ENCODE results near the gene SOX10. TPM values are rescaled to one million over a fixed set of nuclear protein-coding genes. Genes with fewer than 3 reads are reported as not detected.

Gene SOX10
- total RNA-seq, 1 donor from 2014 or later = 4.2 TPM

DNA sequence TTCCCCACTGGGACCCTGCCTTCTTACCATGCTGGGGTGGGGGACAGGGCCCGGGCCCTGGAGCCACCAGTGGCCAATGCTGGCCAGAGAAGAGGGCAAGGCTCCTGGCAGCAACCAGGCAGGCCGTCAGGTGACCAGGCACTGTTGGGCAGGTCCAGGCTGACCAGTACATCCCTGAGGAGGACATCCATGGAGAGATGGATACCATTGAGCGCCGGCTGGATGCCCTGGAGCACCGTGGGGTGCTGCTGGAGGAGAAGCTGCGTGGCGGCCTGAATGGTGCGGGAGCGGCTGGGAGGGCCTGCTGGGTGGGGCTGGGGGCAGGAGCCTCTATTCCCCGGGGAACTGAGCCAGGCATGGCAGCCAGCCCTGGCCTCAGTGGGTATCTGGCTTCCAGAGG is 52.0 kb downstream of the SOX10 start:
- Histone ChIP-seq H3K27me3 (ENCODE audit: control insufficient read depth in 3 of 3, insufficient read depth in 3 of 3, low read length in 3 of 3) (no peaks in the 10 kb centered on the region), H3K9me3 (ENCODE audit: control insufficient read depth in 3 of 3, low read length in 3 of 3) (no peaks in the 10 kb centered on the region), H3K27ac (ENCODE audit: low read depth, low read length) (no peak overlapping the region), H3K4me3 (ENCODE audit: low read length in 3 of 3) (no peak overlapping the region), H3K4me1 (ENCODE audit: control insufficient read depth in 3 of 3, insufficient read depth in 3 of 3, low read length in 3 of 3) (peaks cover 8 to 14% (median 12%) of the 10 kb centered on the region in 3 donors), H3K9ac (ENCODE audit: low read depth in 1 of 3, low read length in 3 of 3) (no peak overlapping the region), H3K36me3 (ENCODE audit: control insufficient read depth in 3 of 3, insufficient read depth in 3 of 3, low read length in 3 of 3) (peaks cover 9 to 24% (median 17%) of the 10 kb centered on the region in 3 donors)

DNA sequence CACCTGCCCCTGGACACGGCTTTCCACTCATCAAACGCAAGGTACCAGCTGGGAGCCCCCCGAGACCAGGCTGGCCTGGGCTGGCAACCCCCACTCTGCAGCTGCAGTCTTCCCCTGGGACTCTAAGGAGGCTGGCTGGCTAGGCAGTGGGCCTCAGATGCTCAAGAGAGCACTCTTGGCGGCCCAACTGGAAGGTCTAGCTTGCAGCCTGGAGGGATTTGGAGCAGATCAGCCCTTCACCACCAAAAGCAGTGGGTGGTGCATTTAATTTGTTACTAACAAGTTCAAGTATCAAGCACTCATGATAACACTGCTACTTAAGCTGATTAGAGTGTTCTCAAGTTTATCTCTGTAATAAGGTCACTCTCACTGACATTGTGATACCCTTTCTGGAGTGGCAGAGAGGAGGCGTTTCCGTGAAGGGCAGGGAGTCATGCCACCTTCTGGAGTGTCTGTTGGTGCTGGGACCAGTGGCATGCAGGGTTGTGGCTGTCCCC is 52.4 kb downstream of the SOX10 start:
- Histone ChIP-seq H3K4me1 (ENCODE audit: control insufficient read depth in 3 of 3, insufficient read depth in 3 of 3, low read length in 3 of 3) (peaks cover 8 to 14% (median 12%) of the 10 kb centered on the region in 3 donors), H3K27me3 (ENCODE audit: control insufficient read depth in 3 of 3, insufficient read depth in 3 of 3, low read length in 3 of 3) (no peaks in the 10 kb centered on the region), H3K27ac (ENCODE audit: low read depth, low read length) (no peak overlapping the region), H3K9me3 (ENCODE audit: control insufficient read depth in 3 of 3, low read length in 3 of 3) (no peaks in the 10 kb centered on the region), H3K36me3 (ENCODE audit: control insufficient read depth in 3 of 3, insufficient read depth in 3 of 3, low read length in 3 of 3) (peaks cover 8 to 28% (median 21%) of the 10 kb centered on the region in 3 donors), H3K9ac (ENCODE audit: low read depth in 1 of 3, low read length in 3 of 3) (no peak overlapping the region), H3K4me3 (ENCODE audit: low read length in 3 of 3) (no peak overlapping the region)

DNA sequence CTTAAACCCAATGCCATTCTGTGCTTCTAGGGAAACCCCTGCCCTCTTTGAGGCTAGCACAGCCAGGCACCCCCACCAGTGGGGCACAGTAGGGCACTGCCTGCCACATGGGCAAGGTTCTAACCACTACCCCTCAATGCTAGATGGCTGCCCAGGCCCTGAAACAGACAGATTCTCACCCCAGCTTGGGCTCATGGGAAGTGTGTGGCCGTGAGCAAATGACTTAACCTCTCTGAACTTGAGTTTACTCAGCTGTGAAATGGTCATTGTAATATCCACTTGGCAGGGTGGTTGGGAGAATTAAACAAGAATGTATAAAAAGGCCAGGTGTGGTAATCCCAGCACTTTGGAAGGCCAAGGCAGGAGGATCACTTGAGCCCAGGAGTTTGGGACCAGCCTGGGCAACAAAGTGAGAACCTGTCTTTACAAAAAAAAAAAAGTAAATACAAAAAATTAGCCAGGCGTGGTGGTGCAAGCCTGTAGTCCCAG is 53.4 kb downstream of the SOX10 start:
- Histone ChIP-seq H3K27ac (ENCODE audit: low read depth, low read length) (no peak overlapping the region), H3K36me3 (ENCODE audit: control insufficient read depth in 3 of 3, insufficient read depth in 3 of 3, low read length in 3 of 3) (peaks cover 15 to 38% (median 30%) of the 10 kb centered on the region in 3 donors), H3K4me1 (ENCODE audit: control insufficient read depth in 3 of 3, insufficient read depth in 3 of 3, low read length in 3 of 3) (peaks cover 8 to 14% (median 12%) of the 10 kb centered on the region in 3 donors), H3K9me3 (ENCODE audit: control insufficient read depth in 3 of 3, low read length in 3 of 3) (no peaks in the 10 kb centered on the region), H3K9ac (ENCODE audit: low read depth in 1 of 3, low read length in 3 of 3) (no peak overlapping the region), H3K27me3 (ENCODE audit: control insufficient read depth in 3 of 3, insufficient read depth in 3 of 3, low read length in 3 of 3) (no peaks in the 10 kb centered on the region), H3K4me3 (ENCODE audit: low read length in 3 of 3) (no peak overlapping the region)

DNA sequence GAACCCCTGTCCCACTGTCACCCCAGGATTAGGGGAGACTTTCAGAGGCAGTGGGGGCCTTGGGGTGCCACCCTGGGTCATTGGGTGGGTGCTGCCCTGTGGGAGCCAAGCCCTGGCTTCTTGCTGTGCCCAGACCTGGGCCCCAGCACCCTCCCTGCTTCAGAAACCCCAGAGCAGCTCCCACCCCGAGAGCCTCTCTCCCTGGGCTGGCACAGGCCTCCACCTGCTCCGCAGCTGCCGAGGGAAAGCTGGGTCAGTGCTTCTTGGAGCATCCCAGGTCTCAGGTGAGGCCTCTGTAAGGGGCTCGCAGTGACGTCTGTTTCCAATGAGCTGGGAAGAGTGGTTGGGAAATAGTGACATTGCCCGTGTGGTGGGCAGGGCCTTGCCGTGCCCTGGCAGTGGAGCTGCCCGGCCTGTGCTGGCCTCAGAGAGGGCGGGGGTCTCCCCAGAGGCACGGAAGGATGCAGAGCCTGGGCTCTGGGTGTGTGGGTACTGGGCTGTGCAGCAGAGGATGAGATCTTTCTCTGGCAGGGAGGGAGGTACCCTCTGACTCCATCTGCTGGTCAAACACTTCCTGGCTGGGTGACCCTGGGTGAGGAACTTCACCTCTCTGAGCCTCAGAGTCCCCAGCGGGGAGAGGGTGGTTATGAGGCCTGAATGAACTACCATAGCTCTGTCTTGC is 53.9 kb downstream of the SOX10 start:
- H3K27ac ChIP-seq (ENCODE audit: low read depth, low read length) = no peak overlapping the region

DNA sequence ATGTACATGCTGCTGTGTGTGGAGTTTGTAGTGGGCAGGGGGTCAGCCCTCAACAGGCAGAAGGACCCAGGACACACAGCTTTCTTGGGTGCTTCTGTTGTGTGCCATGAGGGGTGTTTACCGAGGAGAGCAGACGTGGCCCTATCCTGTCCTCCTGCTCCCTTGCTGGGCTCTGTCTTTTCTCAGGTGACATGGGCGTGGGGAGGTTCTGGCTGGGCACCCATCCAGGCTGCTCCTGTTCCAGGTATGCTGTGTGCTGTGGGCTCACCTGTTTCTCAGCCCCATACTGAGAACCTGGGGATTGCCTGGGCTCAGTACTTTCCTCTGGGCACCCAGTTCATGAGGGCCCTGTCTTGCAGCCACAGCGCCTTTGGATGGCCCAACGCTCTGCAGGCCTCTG is 55.0 kb downstream of the SOX10 start:
- peaks cover 8 to 14% (median 12%) of the 10 kb centered on the region in 3 donors for H3K4me1 ChIP-seq (ENCODE audit: control insufficient read depth in 3 of 3, insufficient read depth in 3 of 3, low read length in 3 of 3)
- H3K9ac ChIP-seq (ENCODE audit: low read depth in 1 of 3, low read length in 3 of 3) = no peak overlapping the region
- no peaks in the 10 kb centered on the region for H3K27me3 ChIP-seq (ENCODE audit: control insufficient read depth in 3 of 3, insufficient read depth in 3 of 3, low read length in 3 of 3)
- H3K36me3 ChIP-seq (ENCODE audit: control insufficient read depth in 3 of 3, insufficient read depth in 3 of 3, low read length in 3 of 3) = peaks cover 22 to 47% (median 39%) of the 10 kb centered on the region in 3 donors
- H3K9me3 ChIP-seq (ENCODE audit: control insufficient read depth in 3 of 3, low read length in 3 of 3) = no peaks in the 10 kb centered on the region
- H3K27ac ChIP-seq (ENCODE audit: low read depth, low read length) = no peak overlapping the region
- H3K4me3 ChIP-seq (ENCODE audit: low read length in 3 of 3) = no peak overlapping the region

More for the DNA sequence above, 53.9 kb downstream of the SOX10 start:
- Histone ChIP-seq H3K9ac (ENCODE audit: low read depth in 1 of 3, low read length in 3 of 3) (no peak overlapping the region), H3K9me3 (ENCODE audit: control insufficient read depth in 3 of 3, low read length in 3 of 3) (no peaks in the 10 kb centered on the region), H3K4me3 (ENCODE audit: low read length in 3 of 3) (no peak overlapping the region), H3K27me3 (ENCODE audit: control insufficient read depth in 3 of 3, insufficient read depth in 3 of 3, low read length in 3 of 3) (no peaks in the 10 kb centered on the region), H3K36me3 (ENCODE audit: control insufficient read depth in 3 of 3, insufficient read depth in 3 of 3, low read length in 3 of 3) (peaks cover 16 to 41% (median 34%) of the 10 kb centered on the region in 3 donors), H3K4me1 (ENCODE audit: control insufficient read depth in 3 of 3, insufficient read depth in 3 of 3, low read length in 3 of 3) (peaks cover 8 to 14% (median 12%) of the 10 kb centered on the region in 3 donors)

DNA sequence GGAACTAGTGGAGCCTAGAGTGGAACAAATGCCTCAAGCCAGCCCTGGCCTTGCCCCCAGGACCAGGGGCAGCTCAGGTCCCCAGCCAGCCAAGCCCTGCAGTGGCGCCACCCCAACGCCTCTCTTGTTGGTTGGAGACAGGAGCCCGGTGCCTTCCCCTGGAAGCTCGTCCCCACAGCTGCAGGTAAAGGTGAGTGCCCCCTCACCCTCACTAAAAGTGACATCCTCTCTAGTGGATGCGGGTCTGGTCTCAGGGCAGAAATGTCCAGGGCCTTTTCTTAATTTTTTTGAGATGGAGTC is 56.8 kb downstream of the SOX10 start:
- Histone ChIP-seq H3K36me3 (ENCODE audit: control insufficient read depth in 3 of 3, insufficient read depth in 3 of 3, low read length in 3 of 3) (peaks cover 25 to 48% (median 44%) of the 10 kb centered on the region in 3 donors), H3K4me3 (ENCODE audit: low read length in 3 of 3) (no peak overlapping the region), H3K27ac (ENCODE audit: low read depth, low read length) (no peak overlapping the region), H3K27me3 (ENCODE audit: control insufficient read depth in 3 of 3, insufficient read depth in 3 of 3, low read length in 3 of 3) (no peaks in the 10 kb centered on the region), H3K9ac (ENCODE audit: low read depth in 1 of 3, low read length in 3 of 3) (no peak overlapping the region), H3K9me3 (ENCODE audit: control insufficient read depth in 3 of 3, low read length in 3 of 3) (no peaks in the 10 kb centered on the region), H3K4me1 (ENCODE audit: control insufficient read depth in 3 of 3, insufficient read depth in 3 of 3, low read length in 3 of 3) (no peaks in the 10 kb centered on the region)

DNA sequence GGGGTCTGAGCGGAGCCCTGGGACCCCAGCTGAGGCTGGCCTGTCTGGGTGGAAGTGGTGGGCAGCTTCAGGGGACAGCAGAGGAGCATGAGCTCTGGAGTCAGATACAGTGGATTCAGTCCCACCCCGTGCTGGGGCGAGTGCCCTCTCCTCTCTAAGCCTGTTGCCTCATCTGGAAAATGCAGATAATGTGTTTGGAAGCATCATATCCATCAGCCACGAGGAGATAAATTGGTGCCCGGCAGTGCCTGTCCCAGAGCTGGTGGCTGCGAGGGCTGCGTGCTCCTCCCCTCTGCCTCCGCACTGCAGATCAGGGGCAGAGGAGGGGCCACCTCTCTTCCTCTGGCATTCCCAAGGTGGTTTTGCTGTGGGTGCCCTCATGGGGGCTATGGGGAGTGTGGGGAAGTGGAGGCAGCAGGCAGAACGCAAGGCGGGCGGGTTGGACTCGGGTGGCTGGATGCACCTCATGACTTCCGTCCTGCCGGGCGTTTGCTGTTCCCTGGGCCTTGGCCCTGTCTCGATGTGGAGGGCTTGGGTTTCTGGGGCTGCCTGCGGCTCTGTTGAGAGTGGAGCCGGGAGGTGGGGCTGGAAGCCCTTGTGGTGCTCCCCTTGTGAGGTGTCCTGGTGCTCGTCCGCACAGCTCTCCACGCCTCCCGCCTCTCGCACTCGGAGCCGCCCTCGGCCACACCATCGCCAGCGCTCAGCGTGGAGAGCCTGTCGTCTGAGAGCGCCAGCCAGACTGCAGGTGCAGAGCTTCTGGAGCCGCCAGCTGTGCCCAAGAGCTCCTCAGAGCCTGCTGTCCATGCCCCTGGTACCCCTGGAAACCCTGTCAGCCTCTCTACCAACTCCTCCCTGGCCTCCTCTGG is 57.4 kb downstream of the SOX10 start:
- Histone ChIP-seq H3K4me3 (ENCODE audit: low read length in 3 of 3) (no peak overlapping the region), H3K27ac (ENCODE audit: low read depth, low read length) (no peak overlapping the region), H3K36me3 (ENCODE audit: control insufficient read depth in 3 of 3, insufficient read depth in 3 of 3, low read length in 3 of 3) (peaks cover 25 to 43% (median 42%) of the 10 kb centered on the region in 3 donors), H3K4me1 (ENCODE audit: control insufficient read depth in 3 of 3, insufficient read depth in 3 of 3, low read length in 3 of 3) (no peaks in the 10 kb centered on the region), H3K27me3 (ENCODE audit: control insufficient read depth in 3 of 3, insufficient read depth in 3 of 3, low read length in 3 of 3) (no peaks in the 10 kb centered on the region), H3K9ac (ENCODE audit: low read depth in 1 of 3, low read length in 3 of 3) (no peak overlapping the region), H3K9me3 (ENCODE audit: control insufficient read depth in 3 of 3, low read length in 3 of 3) (no peaks in the 10 kb centered on the region)

DNA sequence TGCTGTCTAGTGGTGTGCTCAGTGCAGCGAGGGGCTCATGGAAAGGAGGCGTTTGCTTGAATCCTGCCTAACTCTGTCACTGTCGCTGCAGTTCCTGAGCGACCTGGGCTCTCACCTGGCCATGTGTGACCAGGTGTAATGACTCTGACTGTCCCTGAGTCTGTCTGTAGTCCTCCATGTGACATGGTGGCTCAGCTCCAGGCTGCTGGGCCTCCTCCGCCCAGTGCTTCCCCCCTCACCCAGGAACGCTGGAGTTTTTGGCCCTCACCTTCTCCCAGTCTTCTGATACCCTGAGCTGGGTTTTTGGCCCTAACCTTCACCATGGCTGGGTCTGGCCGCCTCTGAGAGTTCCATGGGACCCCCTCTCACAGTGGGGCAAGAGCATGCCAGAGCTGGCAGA is 58.0 kb downstream of the SOX10 start:
- H3K4me1 ChIP-seq (ENCODE audit: control insufficient read depth in 3 of 3, insufficient read depth in 3 of 3, low read length in 3 of 3) = no peaks in the 10 kb centered on the region
- no peak overlapping the region for H3K27ac ChIP-seq (ENCODE audit: low read depth, low read length)
- no peak overlapping the region for H3K9ac ChIP-seq (ENCODE audit: low read depth in 1 of 3, low read length in 3 of 3)
- no peak overlapping the region for H3K4me3 ChIP-seq (ENCODE audit: low read length in 3 of 3)
- H3K36me3 ChIP-seq (ENCODE audit: control insufficient read depth in 3 of 3, insufficient read depth in 3 of 3, low read length in 3 of 3) = peaks cover 25 to 42% (median 40%) of the 10 kb centered on the region in 3 donors
- no peaks in the 10 kb centered on the region for H3K27me3 ChIP-seq (ENCODE audit: control insufficient read depth in 3 of 3, insufficient read depth in 3 of 3, low read length in 3 of 3)
- no peaks in the 10 kb centered on the region for H3K9me3 ChIP-seq (ENCODE audit: control insufficient read depth in 3 of 3, low read length in 3 of 3)

DNA sequence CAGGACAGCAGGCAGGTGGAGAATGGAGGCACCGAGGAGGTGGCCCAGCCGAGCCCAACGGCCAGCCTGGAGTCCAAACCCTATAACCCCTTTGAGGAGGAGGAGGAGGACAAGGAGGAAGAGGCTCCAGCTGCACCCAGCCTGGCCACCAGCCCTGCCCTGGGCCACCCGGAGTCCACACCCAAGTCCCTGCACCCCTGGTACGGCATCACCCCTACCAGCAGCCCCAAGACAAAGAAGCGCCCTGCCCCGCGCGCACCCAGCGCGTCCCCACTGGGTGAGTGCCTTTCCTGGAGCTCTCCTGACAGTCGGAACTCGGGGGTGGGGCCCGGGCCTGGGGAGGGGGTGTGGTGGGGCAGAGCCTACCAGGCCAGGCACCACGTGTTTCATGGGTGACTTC is 58.6 kb downstream of the SOX10 start:
- Histone ChIP-seq H3K9me3 (ENCODE audit: control insufficient read depth in 3 of 3, low read length in 3 of 3) (no peaks in the 10 kb centered on the region), H3K9ac (ENCODE audit: low read depth in 1 of 3, low read length in 3 of 3) (no peak overlapping the region), H3K4me1 (ENCODE audit: control insufficient read depth in 3 of 3, insufficient read depth in 3 of 3, low read length in 3 of 3) (no peaks in the 10 kb centered on the region), H3K27me3 (ENCODE audit: control insufficient read depth in 3 of 3, insufficient read depth in 3 of 3, low read length in 3 of 3) (no peaks in the 10 kb centered on the region), H3K4me3 (ENCODE audit: low read length in 3 of 3) (no peak overlapping the region), H3K27ac (ENCODE audit: low read depth, low read length) (no peak overlapping the region), H3K36me3 (ENCODE audit: control insufficient read depth in 3 of 3, insufficient read depth in 3 of 3, low read length in 3 of 3) (peaks cover 25 to 42% (median 40%) of the 10 kb centered on the region in 3 donors)

DNA sequence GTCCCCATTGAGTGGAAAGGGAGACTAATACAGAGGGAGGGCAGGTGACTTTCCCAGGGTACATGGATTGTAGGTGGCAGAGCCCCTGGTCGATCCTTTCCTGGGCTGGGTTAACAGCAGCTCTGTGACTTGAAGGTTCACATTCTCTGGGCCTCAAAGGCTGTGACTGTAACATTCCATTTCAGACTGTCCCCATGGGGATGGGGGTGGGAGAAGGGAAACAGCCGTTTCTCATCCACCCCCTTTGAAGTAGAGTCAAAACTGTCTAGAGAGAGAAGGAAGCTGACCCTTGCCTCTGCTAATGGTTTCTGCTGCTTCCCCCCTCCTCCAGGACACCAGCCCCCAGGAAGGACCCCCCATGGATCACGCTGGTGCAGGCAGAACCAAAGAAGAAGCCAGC is 59.0 kb downstream of the SOX10 start:
- H3K4me3 ChIP-seq (ENCODE audit: low read length in 3 of 3) = no peak overlapping the region
- no peak overlapping the region for H3K9ac ChIP-seq (ENCODE audit: low read depth in 1 of 3, low read length in 3 of 3)
- no peaks in the 10 kb centered on the region for H3K27me3 ChIP-seq (ENCODE audit: control insufficient read depth in 3 of 3, insufficient read depth in 3 of 3, low read length in 3 of 3)
- no peaks in the 10 kb centered on the region for H3K9me3 ChIP-seq (ENCODE audit: control insufficient read depth in 3 of 3, low read length in 3 of 3)
- no peak overlapping the region for H3K27ac ChIP-seq (ENCODE audit: low read depth, low read length)
- peaks cover 25 to 42% (median 38%) of the 10 kb centered on the region in 3 donors for H3K36me3 ChIP-seq (ENCODE audit: control insufficient read depth in 3 of 3, insufficient read depth in 3 of 3, low read length in 3 of 3)
- no peaks in the 10 kb centered on the region for H3K4me1 ChIP-seq (ENCODE audit: control insufficient read depth in 3 of 3, insufficient read depth in 3 of 3, low read length in 3 of 3)

Measured in skeletal muscle tissue (tissue), 4 donors.